ENCODE results near the gene DSP.

DNA sequence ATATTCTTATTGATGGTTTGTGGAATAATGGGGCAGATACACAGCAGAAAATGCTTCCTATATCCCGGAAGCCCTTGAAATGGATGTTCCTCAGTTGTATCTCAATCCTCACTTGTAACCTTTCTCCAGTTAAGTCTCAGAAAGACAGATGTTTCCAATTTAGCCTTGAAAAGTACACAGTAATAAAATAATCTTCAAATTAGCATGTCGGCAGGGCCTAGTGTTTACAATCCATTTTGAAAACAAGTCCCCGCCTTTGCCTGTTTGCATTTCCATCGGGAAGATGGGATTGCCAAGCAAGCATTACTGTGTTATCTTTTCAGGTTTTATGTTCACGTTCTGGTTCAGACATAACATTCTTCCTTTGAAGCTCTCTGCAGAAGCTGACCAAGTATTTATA, 90.0 kb downstream of the DSP start:
- no peak for TF ChIP-seq CTCF (IDR thresholded peaks at IDR 0.05)
- TF ChIP-seq POLR2AphosphoS5 (IDR thresholded peaks at IDR 0.05; ENCODE audit: low read depth, low read length): no peak

Data from Panc1 (cell line).